ENCODE data around the gene GEMIN2. TPM values are rescaled to one million over a fixed set of nuclear protein-coding genes. Genes with fewer than 3 reads are reported as not detected.
A peak's percentile ranks its signal among the peaks of the same experiment; 100 is the strongest.
"Not testable (repeated sequence)": the region's sequence is repeated elsewhere in the genome, so short reads cannot be mapped to it uniquely, and the experiment has no call there.

The GEMIN2 gene
- total RNA-seq, 4 donors from 2014 or later = 9.5 to 17.1 (median 15.6) TPM

DNA sequence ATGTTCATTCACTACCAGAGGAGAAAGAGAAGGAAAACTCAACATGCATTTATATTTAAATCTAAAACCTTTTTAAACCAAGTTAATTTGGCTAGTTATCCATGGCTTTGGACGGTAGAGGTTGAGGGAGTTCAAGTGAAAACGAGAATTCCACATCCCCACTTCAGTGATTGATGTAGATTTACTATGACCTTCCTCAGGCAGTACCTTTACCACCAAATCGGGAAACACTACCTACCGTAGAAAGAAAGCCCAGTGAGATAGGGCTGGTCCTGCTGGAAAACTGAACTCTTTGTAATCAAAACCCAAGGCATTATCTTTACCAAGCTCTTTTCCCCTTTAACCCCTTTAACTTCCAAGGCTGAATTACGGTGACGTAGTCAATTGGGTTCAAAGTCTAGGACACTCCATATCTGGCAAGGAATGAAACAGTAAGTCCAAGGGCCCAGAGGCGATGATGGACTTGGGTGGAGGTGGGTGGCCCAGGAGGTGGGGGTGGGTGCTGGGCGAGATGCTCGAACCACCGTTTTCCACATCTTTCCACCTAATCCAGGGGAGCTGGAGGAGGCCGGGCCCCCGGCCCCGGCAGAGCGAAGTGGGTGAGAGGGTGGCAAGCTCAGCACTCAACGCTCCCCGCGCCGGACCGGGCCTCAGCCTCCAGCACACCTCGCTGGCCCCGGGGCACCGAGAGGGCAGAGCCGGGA, 11.7 kb upstream of the GEMIN2 start:
- TF ChIP-seq, protein P1, sequence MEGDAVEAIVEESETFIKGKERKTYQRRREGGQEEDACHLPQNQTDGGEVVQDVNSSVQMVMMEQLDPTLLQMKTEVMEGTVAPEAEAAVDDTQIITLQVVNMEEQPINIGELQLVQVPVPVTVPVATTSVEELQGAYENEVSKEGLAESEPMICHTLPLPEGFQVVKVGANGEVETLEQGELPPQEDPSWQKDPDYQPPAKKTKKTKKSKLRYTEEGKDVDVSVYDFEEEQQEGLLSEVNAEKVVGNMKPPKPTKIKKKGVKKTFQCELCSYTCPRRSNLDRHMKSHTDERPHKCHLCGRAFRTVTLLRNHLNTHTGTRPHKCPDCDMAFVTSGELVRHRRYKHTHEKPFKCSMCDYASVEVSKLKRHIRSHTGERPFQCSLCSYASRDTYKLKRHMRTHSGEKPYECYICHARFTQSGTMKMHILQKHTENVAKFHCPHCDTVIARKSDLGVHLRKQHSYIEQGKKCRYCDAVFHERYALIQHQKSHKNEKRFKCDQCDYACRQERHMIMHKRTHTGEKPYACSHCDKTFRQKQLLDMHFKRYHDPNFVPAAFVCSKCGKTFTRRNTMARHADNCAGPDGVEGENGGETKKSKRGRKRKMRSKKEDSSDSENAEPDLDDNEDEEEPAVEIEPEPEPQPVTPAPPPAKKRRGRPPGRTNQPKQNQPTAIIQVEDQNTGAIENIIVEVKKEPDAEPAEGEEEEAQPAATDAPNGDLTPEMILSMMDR (IDR thresholded peaks at IDR 0.05) = no peak
- ATAC-seq (ENCODE audit: low FRiP score) (peak; percentile 43), DNase-seq (ENCODE audit: low spot score) (no peak)

DNA sequence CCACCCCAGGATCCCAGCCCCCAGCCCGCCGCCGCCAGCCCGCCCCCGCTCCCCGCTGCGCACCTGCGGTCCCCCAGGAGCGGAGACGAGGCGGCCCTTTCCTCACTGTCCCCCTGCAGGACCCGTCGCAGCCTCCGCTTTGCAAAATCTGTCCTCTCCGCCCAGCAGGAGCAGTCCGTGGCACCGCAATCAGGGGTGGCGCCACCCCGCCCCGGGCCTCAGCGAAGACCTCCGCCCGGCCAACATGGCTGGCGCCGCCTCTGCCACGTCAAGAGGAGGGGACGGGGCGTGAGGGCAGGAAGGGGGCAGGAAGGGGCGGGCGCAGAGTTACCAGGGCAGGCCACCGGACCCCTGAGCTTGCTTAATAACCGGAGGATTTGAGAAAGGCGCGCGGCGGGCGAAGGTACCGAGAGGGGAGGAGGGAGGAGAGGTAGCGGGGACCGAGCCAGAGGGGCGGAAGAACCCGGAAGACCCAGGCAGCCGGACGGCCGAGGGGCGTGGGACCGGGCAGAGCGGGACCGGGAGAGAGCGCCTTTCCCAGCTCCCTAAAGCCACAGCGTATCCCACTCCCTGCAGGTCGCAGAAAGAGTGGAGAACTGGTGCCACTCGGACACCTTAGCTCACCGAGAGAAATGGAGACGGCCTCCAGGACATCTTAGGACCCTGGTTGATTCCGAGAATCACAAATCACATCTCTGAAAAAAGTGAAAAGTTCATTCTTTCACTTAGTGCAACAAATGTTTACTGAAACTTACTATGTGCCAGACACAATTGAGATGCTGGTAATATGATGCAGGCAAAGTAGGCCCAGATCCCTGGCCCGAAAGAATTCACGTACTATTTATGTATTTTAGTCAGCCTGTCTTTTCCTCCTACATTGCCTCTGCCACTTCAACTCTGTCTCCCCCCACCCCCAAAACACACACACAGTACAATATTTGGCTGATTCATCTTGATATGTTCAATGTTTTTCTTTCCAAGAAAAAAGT, 10.9 kb upstream of the GEMIN2 start, which contains the start of gene SEC23A:
Gene SEC23A (minus strand): TSS at position 267 of the 989 bp plus-strand sequence. CDS start 7,117 bp downstream, outside the sequence.
- DNase-seq (ENCODE audit: low spot score) (peak; percentile 82), ATAC-seq (ENCODE audit: low FRiP score) (peak; percentile 98)
- TF ChIP-seq, protein P1 (IDR thresholded peaks at IDR 0.05) = no peak

DNA sequence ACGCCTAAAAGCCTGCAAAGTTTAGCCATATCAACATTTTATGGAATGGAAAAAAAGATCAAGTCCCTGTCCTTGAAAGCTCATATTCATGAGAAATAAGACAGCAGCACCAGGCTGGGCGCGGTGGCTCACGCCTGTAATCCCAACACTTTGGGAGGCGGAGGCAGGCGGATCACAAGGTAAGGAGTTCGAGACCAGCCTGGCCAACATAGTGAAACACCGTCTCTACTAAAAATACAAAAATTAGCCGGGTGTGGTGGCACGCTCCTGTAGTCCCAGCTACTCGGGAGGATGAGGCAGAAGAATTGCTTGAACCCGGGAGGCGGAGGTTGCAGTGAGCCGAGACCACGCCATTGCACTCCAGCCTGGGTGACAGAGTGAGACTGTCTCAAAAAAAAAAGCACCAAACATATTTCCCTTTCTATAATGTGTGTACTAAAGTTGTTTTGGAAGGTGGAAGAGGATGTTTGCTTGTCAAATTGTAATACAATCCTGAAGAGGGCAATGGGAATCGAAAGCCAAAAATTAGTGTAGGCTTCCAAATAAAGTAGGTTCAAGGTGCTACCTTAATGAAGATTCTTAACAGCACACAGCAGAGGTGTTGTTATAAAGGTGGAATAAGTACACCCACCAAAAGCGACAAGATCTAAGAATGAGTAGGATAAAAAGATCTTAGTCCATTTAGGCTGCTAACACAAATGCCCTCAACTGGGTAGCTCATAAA, 9.9 kb upstream of the GEMIN2 start:
- not testable (repeated sequence) for DNase-seq (ENCODE audit: low spot score); ATAC-seq (ENCODE audit: low FRiP score)

DNA sequence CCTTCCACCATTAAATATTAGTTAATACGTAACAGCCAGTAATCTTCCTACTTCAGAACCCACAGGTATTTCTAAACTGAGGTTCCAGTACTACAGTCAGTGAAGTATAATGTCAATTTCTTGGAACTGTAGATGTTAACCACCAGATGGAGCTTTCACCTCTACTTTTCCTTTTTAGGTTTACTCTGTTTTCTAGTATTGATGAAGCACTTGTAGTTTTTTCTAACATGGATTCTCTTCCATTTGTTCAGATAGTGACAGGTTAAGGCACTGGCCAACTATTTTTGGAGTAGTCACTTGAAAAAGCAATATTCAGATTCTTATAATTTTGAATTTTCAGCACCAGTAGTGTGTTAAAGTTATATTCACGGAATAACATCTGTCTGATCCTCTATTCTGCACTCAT, 6.5 kb upstream of the GEMIN2 start:
- TF ChIP-seq, protein P1 (IDR thresholded peaks at IDR 0.05) = no peak
- ATAC-seq (ENCODE audit: low FRiP score) (no peak), DNase-seq (ENCODE audit: low spot score) (no peak)

DNA sequence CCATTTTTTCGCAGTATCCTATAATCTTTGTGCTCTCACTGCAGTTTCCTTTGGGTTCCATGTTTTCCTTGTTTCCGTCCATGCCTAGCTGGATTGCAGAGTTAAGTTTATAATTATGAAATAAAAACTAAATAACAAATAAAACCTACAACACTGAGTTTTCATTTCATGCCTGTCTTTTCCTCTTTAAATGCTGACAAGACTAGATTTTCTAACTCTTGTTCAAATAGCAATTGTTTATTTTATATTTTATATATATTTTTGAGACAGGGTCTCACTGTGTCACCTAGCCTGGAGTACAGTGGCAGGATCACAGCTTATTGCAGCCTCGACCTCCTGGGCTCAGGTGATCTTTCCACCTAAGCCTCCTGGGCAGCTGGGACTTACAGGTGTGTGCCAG, 5.3 kb upstream of the GEMIN2 start:
- no peak for ATAC-seq (ENCODE audit: low FRiP score)
- DNase-seq (ENCODE audit: low spot score) = no peak
- TF ChIP-seq, protein P1 (IDR thresholded peaks at IDR 0.05) = no peak

DNA sequence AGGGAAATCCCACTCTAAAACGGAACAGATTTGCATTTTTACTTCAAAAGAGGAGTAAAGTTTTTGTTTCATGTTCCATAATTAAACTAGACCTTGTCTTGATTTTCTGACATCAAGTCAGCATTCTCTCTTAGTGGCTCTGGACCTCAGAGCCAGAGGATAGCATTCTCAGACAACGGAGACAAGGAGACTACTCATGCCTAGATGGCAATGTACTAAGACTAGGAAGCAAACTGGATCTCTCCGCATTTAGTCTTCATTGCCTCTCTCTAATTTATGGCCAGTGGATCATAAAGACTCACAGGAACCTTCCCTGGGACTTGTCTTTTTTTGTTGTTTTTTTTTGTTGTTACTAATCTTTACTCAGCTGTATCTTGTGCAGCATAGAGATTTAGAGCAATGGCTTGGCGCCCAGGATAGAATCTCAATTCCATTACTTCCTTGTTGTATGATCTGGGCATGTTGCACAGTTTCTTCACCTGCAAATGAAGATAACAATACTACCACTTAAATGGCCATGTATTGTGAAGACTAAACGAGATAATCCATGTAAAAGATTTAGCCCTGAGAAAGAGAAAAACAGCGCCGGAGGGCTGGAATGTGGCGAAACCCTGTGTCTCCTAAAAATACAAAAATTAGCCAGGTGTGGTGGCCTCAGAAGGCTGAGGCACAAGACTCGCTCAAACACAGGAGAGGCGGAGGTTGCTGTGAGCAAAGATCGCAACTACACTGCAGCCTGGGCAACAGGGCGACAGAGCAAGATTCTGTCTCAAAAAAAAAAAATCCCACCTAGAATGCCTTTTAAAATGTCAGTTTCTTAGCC, 4.0 kb upstream of the GEMIN2 start:
- ATAC-seq (ENCODE audit: low FRiP score) = no peak
- no peak for DNase-seq (ENCODE audit: low spot score)
- TF ChIP-seq, protein P1 (IDR thresholded peaks at IDR 0.05) = no peak
